ENCODE results near the gene PPP4R3A.
"Not testable (repeated sequence)": the region's sequence is repeated elsewhere in the genome, so short reads cannot be mapped to it uniquely, and the experiment has no call there.

The PPP4R3A gene

GRCh38 chr14:91510171-91511042, at the start of gene PPP4R3A:
TSS of gene PPP4R3A (minus strand) at chr14:91510310. CDS start at chr14:91509647, 663 bp downstream.
- DNase-seq (ENCODE audit: low read depth in 2 of 2) = peak; percentile 91 to 92

GRCh38 chr14:91555531-91555930, 45.4 kb upstream of the PPP4R3A start:
- DNase-seq (ENCODE audit: low read depth in 2 of 2) = no peak

- no peak for DNase-seq (ENCODE audit: low read depth in 2 of 2)
Observed at GRCh38 chr14:91554535-91555332, 44.6 kb upstream of the PPP4R3A start.

- no peak for DNase-seq (ENCODE audit: low read depth in 2 of 2)
Observed at GRCh38 chr14:91548108-91548507, 38.0 kb upstream of the PPP4R3A start.

GRCh38 chr14:91545946-91546716, 36.0 kb upstream of the PPP4R3A start:
- no peak for DNase-seq (ENCODE audit: low read depth in 2 of 2)

GRCh38 chr14:91545204-91545603, 35.1 kb upstream of the PPP4R3A start:
- no peak for DNase-seq (ENCODE audit: low read depth in 2 of 2)

- no peak for DNase-seq (ENCODE audit: low read depth in 2 of 2)
Observed at GRCh38 chr14:91536327-91536726, 26.2 kb upstream of the PPP4R3A start.

- DNase-seq (ENCODE audit: low read depth in 2 of 2) = not testable (repeated sequence)
Observed at GRCh38 chr14:91534059-91534458, 23.9 kb upstream of the PPP4R3A start.

GRCh38 chr14:91533623-91534022, 23.5 kb upstream of the PPP4R3A start:
- DNase-seq (ENCODE audit: low read depth in 2 of 2) = no peak

- no peak for DNase-seq (ENCODE audit: low read depth in 2 of 2)
Observed at GRCh38 chr14:91523972-91524371, 13.9 kb upstream of the PPP4R3A start.

- DNase-seq (ENCODE audit: low read depth in 2 of 2) = no peak
Observed at GRCh38 chr14:91521061-91521640, 11.0 kb upstream of the PPP4R3A start.

GRCh38 chr14:91520138-91520537, 10.0 kb upstream of the PPP4R3A start:
- no peak for DNase-seq (ENCODE audit: low read depth in 2 of 2)

- no peak for DNase-seq (ENCODE audit: low read depth in 2 of 2)
Observed at GRCh38 chr14:91519239-91520036, 9.3 kb upstream of the PPP4R3A start.

GRCh38 chr14:91516663-91517388, 6.7 kb upstream of the PPP4R3A start:
- DNase-seq (ENCODE audit: low read depth in 2 of 2) = no peak

- no peak for DNase-seq (ENCODE audit: low read depth in 2 of 2)
Observed at GRCh38 chr14:91515979-91516378, 5.9 kb upstream of the PPP4R3A start.

GRCh38 chr14:91511043-91511383, 903 bp upstream of the PPP4R3A start:
- no peak for DNase-seq (ENCODE audit: low read depth in 2 of 2)

- no peak for DNase-seq (ENCODE audit: low read depth in 2 of 2)
Observed at GRCh38 chr14:91509878-91510170, 286 bp downstream of the PPP4R3A start.

GRCh38 chr14:91509083-91509877, 830 bp downstream of the PPP4R3A start:
- no peak for DNase-seq (ENCODE audit: low read depth in 2 of 2)

- DNase-seq (ENCODE audit: low read depth in 2 of 2) = no peak
Observed at GRCh38 chr14:91508105-91508504, 2.0 kb downstream of the PPP4R3A start.

- DNase-seq (ENCODE audit: low read depth in 2 of 2) = no peak
Observed at GRCh38 chr14:91506226-91506625, 3.9 kb downstream of the PPP4R3A start.
